ENCODE results near the gene MAPK4. TPM values are rescaled to one million over a fixed set of nuclear protein-coding genes. Genes with fewer than 3 reads are reported as not detected.

Gene MAPK4
- total RNA-seq, 2 donors from 2014 or later = 2.0 to 3.8 TPM

GRCh38 chr18:50722311-50722710 is 162.4 kb downstream of the MAPK4 start:
- Mint-ChIP-seq H3K4me3 (no peak overlapping the region), H3K9me3 (no peaks in the 10 kb centered on the region), H3K36me3 (ENCODE audit: low read depth) (no peaks in the 10 kb centered on the region), H3K27me3 (ENCODE audit: insufficient read depth) (no peaks in the 10 kb centered on the region), H3K4me1 (peaks cover 4% of the 10 kb centered on the region), H3K27ac (no peak overlapping the region)
- H3K27ac ChIP-seq (ENCODE audit: low read depth, low read length) = no peak overlapping the region
- no peaks in the 10 kb centered on the region for H3K36me3 ChIP-seq (ENCODE audit: control insufficient read depth, insufficient read depth, low read length)
- DNase-seq = no peak
- H3K9ac ChIP-seq (ENCODE audit: extremely low read depth, low read length, poor library complexity, severe bottlenecking) = no peak overlapping the region
- H3K4me3 ChIP-seq (ENCODE audit: low read length) = no peak overlapping the region
- no peaks in the 10 kb centered on the region for H3K27me3 ChIP-seq (ENCODE audit: control insufficient read depth, insufficient read depth, low read length, poor library complexity, severe bottlenecking)
- TF ChIP-seq CTCF (conservative IDR thresholded peaks at IDR 0.05) = peak; percentile 56
- WGBS, 2 experiments (ENCODE audit: insufficient coverage in 1 of 2, insufficient read length in 1 of 2) = 89 to 91% methylated on average over 4 of the region's 4 CpGs
- no peaks in the 10 kb centered on the region for H3K4me1 ChIP-seq (ENCODE audit: control insufficient read depth, insufficient read depth, low read length)
- no peaks in the 10 kb centered on the region for H3K9me3 ChIP-seq (ENCODE audit: control insufficient read depth, low read length)

GRCh38 chr18:50724751-50725151 is 164.9 kb downstream of the MAPK4 start:
- DNase-seq = no peak
- no peaks in the 10 kb centered on the region for H3K36me3 ChIP-seq (ENCODE audit: control insufficient read depth, insufficient read depth, low read length)
- Mint-ChIP-seq H3K9me3 (no peaks in the 10 kb centered on the region), H3K4me1 (peaks cover 4% of the 10 kb centered on the region), H3K36me3 (ENCODE audit: low read depth) (no peaks in the 10 kb centered on the region), H3K27ac (no peak overlapping the region), H3K27me3 (ENCODE audit: insufficient read depth) (no peaks in the 10 kb centered on the region), H3K4me3 (no peak overlapping the region)
- no peaks in the 10 kb centered on the region for H3K9me3 ChIP-seq (ENCODE audit: control insufficient read depth, low read length)
- 78 to 86% methylated on average over 1 to 5 of the region's 5 CpGs for WGBS, 2 experiments (ENCODE audit: insufficient coverage in 1 of 2, insufficient read length in 1 of 2)
- no peaks in the 10 kb centered on the region for H3K27me3 ChIP-seq (ENCODE audit: control insufficient read depth, insufficient read depth, low read length, poor library complexity, severe bottlenecking)
- no peak overlapping the region for H3K9ac ChIP-seq (ENCODE audit: extremely low read depth, low read length, poor library complexity, severe bottlenecking)
- no peak for TF ChIP-seq CTCF (conservative IDR thresholded peaks at IDR 0.05)
- no peaks in the 10 kb centered on the region for H3K4me1 ChIP-seq (ENCODE audit: control insufficient read depth, insufficient read depth, low read length)
- H3K27ac ChIP-seq (ENCODE audit: low read depth, low read length) = no peak overlapping the region
- no peak overlapping the region for H3K4me3 ChIP-seq (ENCODE audit: low read length)

- no peaks in the 10 kb centered on the region for H3K27me3 Mint-ChIP-seq (ENCODE audit: insufficient read depth)
- Histone ChIP-seq H3K4me1 (ENCODE audit: control insufficient read depth, insufficient read depth, low read length) (no peaks in the 10 kb centered on the region), H3K36me3 (ENCODE audit: control insufficient read depth, insufficient read depth, low read length) (no peaks in the 10 kb centered on the region), H3K27me3 (ENCODE audit: control insufficient read depth, insufficient read depth, low read length, poor library complexity, severe bottlenecking) (no peaks in the 10 kb centered on the region), H3K27ac (ENCODE audit: low read depth, low read length) (no peak overlapping the region), H3K9me3 (ENCODE audit: control insufficient read depth, low read length) (no peaks in the 10 kb centered on the region), H3K4me3 (ENCODE audit: low read length) (no peak overlapping the region), H3K9ac (ENCODE audit: extremely low read depth, low read length, poor library complexity, severe bottlenecking) (no peak overlapping the region)
- 85 to 89% methylated on average over 8 to 10 of the region's 10 CpGs for WGBS, 2 experiments (ENCODE audit: insufficient coverage in 1 of 2, insufficient read length in 1 of 2)
- no peaks in the 10 kb centered on the region for H3K36me3 Mint-ChIP-seq (ENCODE audit: low read depth)
- no peak for TF ChIP-seq CTCF (conservative IDR thresholded peaks at IDR 0.05)
- no peak overlapping the region for H3K4me3 Mint-ChIP-seq
- H3K9me3 Mint-ChIP-seq = no peaks in the 10 kb centered on the region
- no peak overlapping the region for H3K27ac Mint-ChIP-seq
- DNase-seq = no peak
- H3K4me1 Mint-ChIP-seq = no peaks in the 10 kb centered on the region
Observed at GRCh38 chr18:50726960-50727589, 167.2 kb downstream of the MAPK4 start.

Measured in endodermal cell (in vitro differentiated cells).